ENCODE measurements around the gene GRM2.

GRM2 gene

GRCh38 chr3:51706788-51707731, at the start of gene GRM2:
GRM2 (plus strand) TSS chr3:51707068; CDS start chr3:51708984, 1,916 bp downstream.
- no peak for DNase-seq

GRCh38 chr3:51657234-51657633, 49.6 kb upstream of the GRM2 start:
- DNase-seq = no peak

GRCh38 chr3:51659942-51660341, 46.9 kb upstream of the GRM2 start:
- no peak for DNase-seq

- no peak for DNase-seq
These were observed 44.4 kb upstream of the GRM2 start for GRCh38 chr3:51662456-51662855.

- DNase-seq = no peak
These were observed 38.1 kb upstream of the GRM2 start for GRCh38 chr3:51668756-51669155.

GRCh38 chr3:51669241-51670052, 37.4 kb upstream of the GRM2 start:
- no peak for DNase-seq

GRCh38 chr3:51670053-51670822, 36.6 kb upstream of the GRM2 start:
- DNase-seq = no peak

- peak; percentile 47 for DNase-seq
These were observed 35.8 kb upstream of the GRM2 start, which contains the start of gene TEX264 for GRCh38 chr3:51670823-51671733. TEX264 (plus strand) TSS chr3:51671252; CDS start chr3:51674305, 3,053 bp downstream.

- DNase-seq = no peak
These were observed 35.0 kb upstream of the GRM2 start for GRCh38 chr3:51671734-51672475.

- DNase-seq = no peak
These were observed 33.6 kb upstream of the GRM2 start for GRCh38 chr3:51673181-51673801.

GRCh38 chr3:51673802-51674654, 32.8 kb upstream of the GRM2 start:
- DNase-seq = no peak

- DNase-seq = no peak
These were observed 31.7 kb upstream of the GRM2 start for GRCh38 chr3:51675201-51675611.

- DNase-seq = no peak
These were observed 30.7 kb upstream of the GRM2 start for GRCh38 chr3:51676102-51676640.

GRCh38 chr3:51677358-51677757, 29.5 kb upstream of the GRM2 start:
- DNase-seq = no peak

- no peak for DNase-seq
These were observed 28.7 kb upstream of the GRM2 start for GRCh38 chr3:51678186-51678585.

GRCh38 chr3:51678641-51679040, 28.2 kb upstream of the GRM2 start:
- DNase-seq = no peak

GRCh38 chr3:51679318-51679717, 27.6 kb upstream of the GRM2 start:
- no peak for DNase-seq

- no peak for DNase-seq
These were observed 27.1 kb upstream of the GRM2 start for GRCh38 chr3:51679777-51680176.

- no peak for DNase-seq
These were observed 26.7 kb upstream of the GRM2 start for GRCh38 chr3:51680196-51680595.

Measured in NCI-H2107 (cell line).